ENCODE measurements around the gene AGBL4.

The AGBL4 gene

DNA sequence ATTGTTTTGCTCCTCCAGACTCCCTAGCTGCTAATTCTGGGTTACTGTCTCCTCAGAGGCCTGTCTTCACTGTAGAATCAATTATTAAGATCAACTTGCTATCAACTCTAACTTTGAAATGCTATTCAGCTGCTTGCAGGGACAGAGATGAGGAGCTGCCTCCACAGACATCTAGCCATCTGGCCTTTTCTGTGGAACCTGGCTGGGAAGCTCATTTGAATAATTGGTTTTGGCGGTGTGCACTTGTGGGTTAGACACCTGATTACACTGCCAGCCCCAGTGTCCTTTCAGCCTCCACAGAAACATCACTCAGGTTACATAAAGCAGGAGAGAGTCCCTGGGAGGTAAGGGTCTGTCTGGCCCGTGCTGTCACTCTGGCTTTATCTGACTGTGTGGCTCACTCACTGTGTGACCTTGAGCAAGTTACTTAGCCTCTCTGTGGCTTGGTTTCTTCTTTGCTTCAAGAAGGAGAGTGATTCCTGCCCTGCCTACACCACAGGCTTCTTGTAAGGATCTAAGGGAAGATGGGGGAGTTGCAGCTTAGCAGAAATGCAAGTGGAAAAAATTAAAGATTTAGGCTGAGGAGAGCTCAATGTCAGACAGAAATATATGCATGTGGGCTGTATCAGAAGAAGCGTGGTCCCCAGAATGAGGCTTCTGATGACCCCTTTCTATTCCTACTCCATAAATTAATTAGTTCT lies 1378.7 kb downstream of the AGBL4 start:
- no peak for DNase-seq (ENCODE audit: low read depth)

- DNase-seq (ENCODE audit: low read depth), result no peak
Measured at GRCh38 chr1:48644190-48644900, 1379.4 kb downstream of the AGBL4 start.

- DNase-seq (ENCODE audit: low read depth), result no peak
Measured at GRCh38 chr1:48643193-48643592, 1380.6 kb downstream of the AGBL4 start.

GRCh38 chr1:48640836-48641492 lies 1382.8 kb downstream of the AGBL4 start:
- DNase-seq (ENCODE audit: low read depth), result no peak

DNA sequence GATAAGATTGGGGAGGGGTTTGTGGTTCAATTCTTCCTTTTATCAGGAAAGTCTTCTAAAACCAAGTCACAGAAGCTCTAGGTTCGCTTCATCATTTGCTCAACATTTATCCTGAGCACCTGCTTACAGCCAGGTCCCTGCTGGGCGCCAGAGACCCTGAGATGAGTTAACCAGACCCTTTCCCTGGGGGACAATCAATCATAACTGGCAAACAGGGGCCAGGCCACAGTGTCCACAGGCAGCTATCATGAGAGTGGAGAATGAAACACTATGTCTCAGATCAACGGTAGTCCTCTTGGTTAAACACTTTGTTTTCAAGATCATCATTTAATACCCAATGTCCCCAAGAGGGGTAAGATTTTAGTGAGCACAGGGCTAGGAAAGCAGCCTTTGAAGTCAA lies 1393.9 kb downstream of the AGBL4 start:
- no peak for DNase-seq (ENCODE audit: low read depth)

DNA sequence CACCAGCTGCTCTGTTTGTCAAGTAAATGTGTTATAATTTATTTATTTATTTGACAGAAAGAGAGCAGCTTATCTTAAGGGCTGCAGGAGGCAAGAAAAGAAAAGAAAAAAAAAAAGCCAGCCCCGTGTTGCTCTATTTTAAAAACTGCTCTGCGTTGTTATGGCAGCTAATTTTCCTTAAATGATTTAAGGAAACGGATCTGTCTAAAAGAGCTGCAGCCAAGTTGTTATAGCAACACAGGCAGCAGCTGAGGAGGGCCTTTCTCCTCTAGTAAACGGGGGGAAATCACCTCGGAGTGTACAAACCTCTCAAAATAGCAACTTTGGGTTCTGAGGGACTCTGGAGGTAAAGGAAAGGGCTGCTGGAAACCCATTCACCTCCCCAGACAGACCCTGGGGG lies 1396.3 kb downstream of the AGBL4 start:
- DNase-seq (ENCODE audit: low read depth), result no peak

- no peak for DNase-seq (ENCODE audit: low read depth)
Measured at GRCh38 chr1:48619539-48619938, 1404.2 kb downstream of the AGBL4 start.

- peak; percentile 36 for DNase-seq (ENCODE audit: low read depth)
Measured at GRCh38 chr1:48617252-48617651, 1406.5 kb downstream of the AGBL4 start.

- no peak for DNase-seq (ENCODE audit: low read depth)
Measured at GRCh38 chr1:48616710-48617109, 1407.0 kb downstream of the AGBL4 start.

- no peak for DNase-seq (ENCODE audit: low read depth)
Measured at GRCh38 chr1:48611841-48612240, 1411.9 kb downstream of the AGBL4 start.

DNA sequence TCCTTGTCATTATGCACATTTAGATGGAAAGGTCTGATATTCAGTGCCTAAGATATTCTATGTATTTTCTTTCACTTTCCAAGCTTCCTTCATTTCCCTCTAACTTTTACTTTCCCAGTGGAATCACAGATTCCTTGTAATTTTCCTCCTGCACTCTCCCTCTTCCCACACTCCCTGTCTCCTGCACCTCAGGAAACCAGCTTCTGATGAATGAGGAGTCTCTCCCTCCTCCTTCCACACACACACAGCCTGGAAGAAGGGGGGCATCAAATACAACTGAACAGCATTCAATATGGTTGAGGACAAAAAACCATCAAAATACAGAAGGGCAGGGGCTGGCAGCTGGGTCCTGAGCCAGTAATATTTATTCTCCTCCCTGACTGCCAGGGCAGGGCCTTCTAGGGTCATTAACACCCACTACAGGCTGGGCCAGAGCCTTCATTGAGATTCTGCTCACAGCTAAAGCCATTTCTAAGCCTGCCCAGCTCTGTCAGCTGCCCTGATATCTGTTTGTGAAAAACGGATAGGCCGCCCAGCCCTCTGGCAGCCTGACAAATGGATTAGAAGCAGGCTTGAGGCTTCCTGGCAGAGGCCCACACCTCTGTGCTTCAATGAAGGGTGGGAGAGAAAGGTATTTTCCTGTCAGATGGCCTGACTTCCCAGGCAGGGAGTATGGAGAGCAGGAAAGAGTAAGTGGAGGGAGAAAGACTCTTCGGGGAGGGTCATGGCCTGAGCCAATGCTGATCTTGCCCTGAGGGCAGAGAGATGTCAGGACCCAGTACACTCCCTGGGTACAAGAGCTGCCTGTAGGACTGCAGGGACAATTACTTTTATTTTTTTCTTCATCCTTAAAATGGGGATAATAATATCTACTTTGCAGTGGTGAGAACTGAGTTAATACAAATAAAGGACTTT lies 1412.9 kb downstream of the AGBL4 start:
- no peak for DNase-seq (ENCODE audit: low read depth)

DNA sequence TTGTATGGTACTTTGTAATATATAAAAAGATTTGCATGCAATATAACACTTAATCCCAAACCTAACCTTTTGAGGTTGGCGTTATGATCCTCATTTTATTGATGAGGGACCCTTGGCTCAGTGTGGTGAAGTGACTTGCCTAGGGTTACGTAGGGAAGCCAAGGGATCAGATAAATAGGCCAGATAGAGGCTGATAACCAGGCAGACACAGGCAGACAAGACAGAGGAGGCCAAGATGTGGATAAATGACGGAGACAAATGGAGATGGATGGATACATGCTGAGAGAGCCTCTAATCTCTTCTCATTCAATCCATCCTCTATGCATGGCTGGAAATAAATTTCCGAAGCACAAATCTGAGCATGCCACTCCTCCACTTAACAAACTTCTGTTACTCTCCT lies 1414.9 kb downstream of the AGBL4 start:
- DNase-seq (ENCODE audit: low read depth), result no peak

DNA sequence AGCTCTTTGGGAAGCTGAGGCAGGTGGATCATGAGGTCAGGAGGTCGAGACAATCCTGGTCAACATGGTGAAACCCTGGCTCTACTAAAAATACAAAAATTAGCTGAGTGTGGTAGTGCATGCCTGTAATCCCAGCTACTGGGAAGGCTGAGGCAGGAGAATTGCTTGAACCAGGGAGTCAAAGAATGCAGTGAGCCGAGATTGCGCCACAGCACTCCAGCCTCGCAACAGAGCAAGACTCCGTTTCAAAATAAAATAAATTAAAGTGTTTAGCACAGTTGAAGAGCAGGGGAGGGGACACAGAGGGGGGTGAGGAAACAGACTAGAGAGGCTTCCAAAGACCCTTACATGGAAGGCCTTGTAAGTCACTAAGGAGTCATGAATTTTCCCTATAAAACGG lies 1420.5 kb downstream of the AGBL4 start:
- no peak for DNase-seq (ENCODE audit: low read depth)

GRCh38 chr1:48602349-48602748 lies 1421.4 kb downstream of the AGBL4 start:
- DNase-seq (ENCODE audit: low read depth), result no peak

GRCh38 chr1:48600182-48600581 lies 1423.6 kb downstream of the AGBL4 start:
- DNase-seq (ENCODE audit: low read depth), result no peak

GRCh38 chr1:48597663-48598062 lies 1426.1 kb downstream of the AGBL4 start:
- no peak for DNase-seq (ENCODE audit: low read depth)

- DNase-seq (ENCODE audit: low read depth), result no peak
Measured at GRCh38 chr1:48596046-48596445, 1427.7 kb downstream of the AGBL4 start.

- DNase-seq (ENCODE audit: low read depth), result no peak
Measured at GRCh38 chr1:48595613-48596012, 1428.1 kb downstream of the AGBL4 start.

- DNase-seq (ENCODE audit: low read depth), result no peak
Measured at GRCh38 chr1:48592330-48592729, 1431.4 kb downstream of the AGBL4 start.

DNA sequence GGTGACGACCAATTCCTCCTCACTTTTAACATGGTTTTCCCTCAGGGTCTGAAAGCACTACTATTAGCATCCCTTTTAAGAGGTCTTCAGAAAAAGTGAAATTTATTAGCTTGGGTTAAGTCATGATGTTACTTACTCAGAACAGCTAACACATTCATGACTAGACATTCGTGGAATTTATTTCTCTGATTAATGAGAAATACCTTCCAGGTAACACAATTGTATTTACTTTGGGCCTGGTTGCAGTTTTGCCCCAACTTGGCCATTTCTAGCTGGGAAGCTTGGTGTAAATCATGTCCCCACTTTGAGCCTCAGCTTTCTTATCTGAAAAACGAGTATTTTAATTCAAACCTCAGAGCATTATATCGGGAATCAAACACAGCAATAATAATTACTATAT lies 1432.6 kb downstream of the AGBL4 start:
- DNase-seq (ENCODE audit: low read depth), result no peak

DNA sequence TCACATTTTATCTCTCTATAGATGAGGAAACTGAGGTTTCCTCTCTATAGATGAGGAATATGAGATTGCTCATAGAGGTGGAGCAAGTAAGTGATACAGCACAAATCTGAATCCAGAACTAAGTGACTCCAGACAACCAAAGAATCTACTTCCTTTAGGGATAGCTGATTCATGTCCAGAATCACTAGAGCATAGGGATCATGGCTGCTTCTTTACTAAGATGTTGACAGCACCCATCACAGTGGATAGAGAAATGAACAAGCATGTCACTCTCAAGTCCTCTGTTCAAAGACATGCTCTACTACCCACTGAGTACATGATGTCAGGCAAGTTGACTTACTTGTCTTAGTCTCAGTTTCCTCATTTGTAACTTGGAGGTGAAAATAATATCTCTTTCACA lies 1435.7 kb downstream of the AGBL4 start:
- no peak for DNase-seq (ENCODE audit: low read depth)

DNA sequence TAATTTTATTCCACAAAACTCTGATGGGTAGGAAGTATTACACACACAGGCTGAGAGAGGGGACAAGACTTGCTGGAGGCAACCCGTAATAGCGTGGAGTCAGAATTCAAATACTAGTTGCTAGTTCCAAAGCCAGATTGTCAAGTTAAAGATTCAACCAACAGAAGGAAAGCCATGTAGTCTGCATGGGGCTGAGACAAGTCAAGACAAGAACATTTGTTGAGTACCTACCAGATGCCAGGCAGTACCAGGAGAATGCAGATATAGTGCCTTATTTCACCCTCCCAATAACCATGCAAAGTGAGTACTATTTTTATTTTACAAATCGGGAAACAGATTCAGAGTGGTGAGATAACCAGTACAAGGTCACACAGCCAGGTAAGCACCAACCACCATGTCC lies 1441.3 kb downstream of the AGBL4 start:
- DNase-seq (ENCODE audit: low read depth), result no peak
